Epithelial cell of proximal tubule (primary cell): Measurements from ENCODE around the gene UHRF1. TPM values are rescaled to one million over a fixed set of nuclear protein-coding genes. Genes with fewer than 3 reads are reported as not detected.
"Not testable (repeated sequence)": the region's sequence is repeated elsewhere in the genome, so short reads cannot be mapped to it uniquely, and the experiment has no call there.

Experiments
- DNase-seq: peaks from one replicate; pipeline ENCODE4 v3.0.0-alpha.2; 2011; ENCODE audit warnings: low read depth
- H3K4me3 ChIP-seq: 2 replicates; pipeline ENCODE4 v1.5.1; 2011; ENCODE audit warnings: low read depth, mild to moderate bottlenecking, low read length
- CTCF ChIP-seq: conservative IDR thresholded peaks from 2 replicates; pipeline ENCODE4 v1.5.1; 2012; ENCODE audit warnings: low read depth, mild to moderate bottlenecking, low read length
- total RNA-seq: library from RNA; depleted of rRNA; stranded (reverse); fragments of >200 nt; gene quantifications from 2 replicates; pipeline ENCODE4 v1.2.3, GENCODE V29; 2015

Gene UHRF1
- total RNA-seq, 1 donor from 2014 or later: 81.5 TPM

GRCh38 chr19:4939466-4939865, 30.2 kb downstream of the UHRF1 start:
- H3K4me3 ChIP-seq: no peak overlapping the region
- TF ChIP-seq CTCF: no peak
- DNase-seq: no peak

- DNase-seq, H3K4me3 ChIP-seq: not testable (repeated sequence)
Observed at GRCh38 chr19:4941638-4942169, 32.4 kb downstream of the UHRF1 start.

- H3K4me3 ChIP-seq, DNase-seq: not testable (repeated sequence)
Observed at GRCh38 chr19:4950650-4951049, 41.3 kb downstream of the UHRF1 start.

- no peak for DNase-seq
- TF ChIP-seq CTCF: no peak
- no peak overlapping the region for H3K4me3 ChIP-seq
Observed at GRCh38 chr19:4951656-4952055, 42.4 kb downstream of the UHRF1 start.

- H3K4me3 ChIP-seq: no peak overlapping the region
- no peak for DNase-seq
- no peak for TF ChIP-seq CTCF
Observed at GRCh38 chr19:4952945-4953344, 43.6 kb downstream of the UHRF1 start.

- H3K4me3 ChIP-seq, DNase-seq: not testable (repeated sequence)
Observed at GRCh38 chr19:4954320-4955149, 45.2 kb downstream of the UHRF1 start.

GRCh38 chr19:4955274-4955673, 46.0 kb downstream of the UHRF1 start:
- DNase-seq: no peak
- no peak for TF ChIP-seq CTCF
- H3K4me3 ChIP-seq: no peak overlapping the region

GRCh38 chr19:4957981-4958380, 48.7 kb downstream of the UHRF1 start:
- no peak for TF ChIP-seq CTCF
- no peak for DNase-seq

More at GRCh38 chr19:4957981-4958380, 48.7 kb downstream of the UHRF1 start:
- no peak overlapping the region for H3K4me3 ChIP-seq
